ENCODE measurements around the gene KLRF1. TPM values are rescaled to one million over a fixed set of nuclear protein-coding genes. Genes with fewer than 3 reads are reported as not detected.

KLRF1 gene
- total RNA-seq, 1 donor from 2014 or later, result not detected

GRCh38 chr12:9806714-9807113 lies 20.6 kb upstream of the KLRF1 start:
- intact Hi-C loops (cut with DNase I), result no loop called here
- DNase-seq (ENCODE audit: low spot score), result no peak

DNA sequence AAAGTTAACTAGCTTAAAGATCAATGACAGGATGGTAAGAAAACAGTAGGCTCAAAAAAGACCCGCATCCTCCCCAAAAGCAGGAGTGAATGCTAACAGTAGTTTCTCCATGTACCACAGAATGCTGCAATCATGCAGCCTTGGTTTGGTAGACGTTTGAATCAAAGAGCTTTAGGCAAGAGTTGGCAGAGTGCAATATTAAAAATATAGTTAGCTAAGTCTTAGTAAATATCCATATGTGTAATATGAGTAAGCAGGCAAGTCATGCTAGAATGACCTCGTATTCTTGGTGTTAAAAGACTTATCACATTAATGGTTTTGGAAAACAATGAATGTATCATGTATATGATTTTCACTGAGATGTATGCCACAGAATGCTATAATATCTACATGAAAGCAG lies 18.8 kb upstream of the KLRF1 start:
- intact Hi-C loops (cut with DNase I), result no loop called here
- no peak for DNase-seq (ENCODE audit: low spot score)

DNA sequence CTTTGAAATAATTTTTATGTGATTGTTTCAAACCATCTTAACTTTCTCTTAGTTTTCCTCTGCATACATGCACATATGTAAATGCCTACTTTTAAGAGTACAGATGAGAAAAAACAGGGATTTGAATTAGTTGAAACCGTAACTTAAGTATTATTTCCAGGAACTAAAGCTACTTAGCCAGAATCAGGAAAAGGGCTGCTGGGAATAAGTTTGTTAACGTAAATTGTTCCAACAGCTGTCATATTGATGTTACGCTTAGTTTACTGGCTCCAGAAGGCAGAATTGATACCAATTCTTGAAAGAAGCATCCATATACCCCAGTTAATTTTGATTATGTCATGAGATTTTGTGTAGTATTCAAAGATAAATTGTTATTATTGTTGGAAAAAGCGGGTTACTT lies 17.9 kb upstream of the KLRF1 start:
- DNase-seq (ENCODE audit: low spot score), result no peak
- intact Hi-C loops (cut with DNase I), result no loop called here

- no peak for DNase-seq (ENCODE audit: low spot score)
- intact Hi-C loops (cut with DNase I), result loop anchor here (5.0 kb wide), 1 partner anchor 117 kb away; no protein-coding TSS in a partner anchor
These were observed 17.4 kb upstream of the KLRF1 start for GRCh38 chr12:9809866-9810265.

GRCh38 chr12:9810671-9811070 lies 16.6 kb upstream of the KLRF1 start:
- no peak for DNase-seq (ENCODE audit: low spot score)
- intact Hi-C loops (cut with DNase I), result loop anchor here (5.0 kb wide), 1 partner anchor 117 kb away; no protein-coding TSS in a partner anchor

GRCh38 chr12:9811621-9812020 lies 15.7 kb upstream of the KLRF1 start:
- intact Hi-C loops (cut with DNase I), result loop anchor here (5.0 kb wide), 1 partner anchor 116 kb away; no protein-coding TSS in a partner anchor
- no peak for DNase-seq (ENCODE audit: low spot score)

DNA sequence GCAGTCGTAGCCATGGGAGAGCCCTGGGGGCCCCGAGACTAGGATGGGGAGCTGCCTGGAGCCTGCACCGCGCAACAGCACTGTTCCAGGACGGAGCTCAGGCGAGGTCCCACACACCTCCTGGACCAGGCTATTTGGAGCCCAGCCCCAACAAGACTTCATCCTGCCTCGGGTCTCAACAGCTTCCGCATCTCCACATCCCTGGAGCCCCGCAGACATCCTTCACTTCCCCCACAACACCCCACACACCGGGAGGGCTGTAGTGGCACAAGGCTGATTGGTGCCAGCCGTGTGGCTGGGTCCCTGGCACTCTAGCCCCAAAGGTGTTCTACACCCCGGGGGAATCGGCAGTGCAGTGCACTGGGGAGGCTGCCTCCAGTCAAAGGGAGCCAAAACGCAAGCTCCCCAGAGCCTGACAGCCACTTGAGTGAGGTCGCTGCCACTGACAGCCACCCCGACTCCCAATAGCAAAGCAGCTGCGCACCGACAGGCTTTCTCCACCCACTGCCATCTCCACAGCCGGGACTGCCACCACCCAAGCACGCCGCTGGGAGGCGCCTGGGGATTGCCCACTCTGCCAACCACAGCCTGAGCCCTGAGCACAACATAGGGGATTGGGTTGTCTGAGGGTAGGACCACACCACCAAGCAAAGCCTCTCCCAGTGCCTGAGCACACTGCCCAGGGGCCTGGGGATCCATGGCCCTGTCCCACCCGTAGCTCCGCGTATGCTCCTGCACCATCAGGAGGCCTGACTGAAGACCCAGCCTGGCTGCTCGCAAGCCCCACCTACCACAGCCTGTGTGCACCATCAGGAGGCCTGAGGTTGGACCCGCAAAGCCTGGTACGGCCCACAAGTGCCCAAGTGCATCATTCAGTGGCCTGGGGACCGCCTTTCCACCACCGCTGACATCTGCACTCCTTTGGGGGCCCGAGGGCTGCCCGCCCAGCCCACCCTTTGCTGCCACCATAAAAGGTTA lies 13.2 kb upstream of the KLRF1 start:
- intact Hi-C loops (cut with DNase I), result loop anchor here (5.0 kb wide), 1 partner anchor 113 kb away; no protein-coding TSS in a partner anchor
- peak; percentile 95 for DNase-seq (ENCODE audit: low spot score)

GRCh38 chr12:9820281-9820930 lies 6.9 kb upstream of the KLRF1 start:
- intact Hi-C loops (cut with DNase I), result no loop called here
- no peak for DNase-seq (ENCODE audit: low spot score)

- no peak for DNase-seq (ENCODE audit: low spot score)
- intact Hi-C loops (cut with DNase I), result no loop called here
These were observed 2.2 kb downstream of the KLRF1 start for GRCh38 chr12:9829483-9829882.

DNA sequence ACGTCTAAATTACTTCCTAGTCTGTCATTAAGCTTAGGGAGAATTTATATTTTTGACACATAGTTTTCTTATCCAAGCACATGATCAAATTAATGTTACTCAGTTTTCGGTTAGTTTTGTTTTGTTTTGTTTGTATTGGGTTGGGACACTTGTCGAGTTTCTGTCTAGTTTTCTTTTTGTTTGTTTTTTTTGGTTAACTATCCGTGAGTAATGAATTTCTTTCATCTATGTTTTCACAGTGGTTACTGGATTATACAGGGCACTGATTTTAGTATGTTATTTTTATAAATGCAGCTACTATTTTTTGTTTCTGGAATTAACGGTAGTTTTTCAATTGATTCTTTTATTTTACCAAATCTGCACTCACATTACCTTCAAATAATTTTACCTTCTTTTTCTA lies 2.7 kb downstream of the KLRF1 start:
- intact Hi-C loops (cut with DNase I), result no loop called here
- no peak for DNase-seq (ENCODE audit: low spot score)

DNA sequence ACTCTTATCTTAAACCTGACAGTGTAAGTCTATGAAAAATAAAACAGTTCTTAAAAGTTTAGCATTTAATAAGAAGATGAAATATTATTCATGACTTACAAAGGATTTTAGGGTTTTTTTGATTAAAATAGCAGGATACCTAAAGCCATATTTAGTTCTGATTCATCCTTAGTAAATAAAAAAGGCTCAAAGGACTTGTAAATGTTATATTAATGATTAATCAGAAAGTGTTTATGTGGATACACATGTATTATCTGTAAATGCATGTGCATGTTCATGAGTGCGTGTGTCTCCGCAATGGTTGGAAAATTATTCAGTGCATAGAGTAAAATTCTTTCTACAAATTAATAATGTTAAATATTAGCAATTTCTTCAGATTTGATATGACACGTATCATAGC lies 4.4 kb downstream of the KLRF1 start:
- no peak for DNase-seq (ENCODE audit: low spot score)
- intact Hi-C loops (cut with DNase I), result no loop called here

GRCh38 chr12:9843407-9843806 lies 16.1 kb downstream of the KLRF1 start:
- intact Hi-C loops (cut with DNase I), result no loop called here
- no peak for DNase-seq (ENCODE audit: low spot score)

GRCh38 chr12:9848899-9849298 lies 21.6 kb downstream of the KLRF1 start:
- no peak for DNase-seq (ENCODE audit: low spot score)
- intact Hi-C loops (cut with DNase I), result no loop called here

- DNase-seq (ENCODE audit: low spot score), result no peak
- intact Hi-C loops (cut with DNase I), result no loop called here
These were observed 23.8 kb downstream of the KLRF1 start for GRCh38 chr12:9851050-9851449.

DNA sequence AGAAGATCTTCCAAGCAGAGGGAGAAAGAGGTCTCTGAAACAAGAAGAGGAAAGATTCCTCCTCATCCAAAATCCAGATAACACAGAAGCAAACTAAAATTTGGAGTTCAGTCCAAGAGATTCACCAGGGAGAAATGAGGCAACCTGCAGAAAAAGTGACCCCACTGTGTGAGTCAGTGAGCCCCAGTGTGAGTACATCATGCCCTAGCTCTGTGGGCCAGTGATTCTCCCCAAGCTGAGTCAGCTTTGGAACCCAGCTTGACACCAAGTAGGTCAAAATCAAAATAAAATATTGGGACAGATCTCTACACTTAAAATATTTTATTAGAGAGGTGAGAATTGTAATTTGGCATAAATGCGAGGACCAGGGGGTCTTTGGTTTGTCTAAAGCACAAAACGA lies 24.6 kb downstream of the KLRF1 start:
- intact Hi-C loops (cut with DNase I), result no loop called here
- no peak for DNase-seq (ENCODE audit: low spot score)

DNA sequence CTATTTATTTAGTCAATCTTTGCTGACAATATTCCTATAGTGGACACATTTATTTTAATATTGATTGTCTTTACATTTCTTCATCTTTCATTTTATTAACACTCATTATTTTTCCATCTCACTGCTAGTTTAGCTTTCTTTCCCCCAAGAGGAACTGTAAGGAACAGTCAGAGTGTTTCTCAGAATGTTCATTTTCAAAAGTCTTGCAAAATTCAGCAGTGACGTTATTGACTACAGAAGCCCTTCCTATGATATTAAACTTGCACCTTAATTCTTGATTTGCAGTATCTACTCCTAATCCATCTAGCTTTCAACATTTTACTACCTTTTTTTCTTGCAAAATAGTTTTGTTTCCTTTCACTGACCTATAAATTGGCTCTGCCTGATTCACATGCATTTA lies 28.9 kb downstream of the KLRF1 start:
- DNase-seq (ENCODE audit: low spot score), result no peak
- intact Hi-C loops (cut with DNase I), result no loop called here

DNA sequence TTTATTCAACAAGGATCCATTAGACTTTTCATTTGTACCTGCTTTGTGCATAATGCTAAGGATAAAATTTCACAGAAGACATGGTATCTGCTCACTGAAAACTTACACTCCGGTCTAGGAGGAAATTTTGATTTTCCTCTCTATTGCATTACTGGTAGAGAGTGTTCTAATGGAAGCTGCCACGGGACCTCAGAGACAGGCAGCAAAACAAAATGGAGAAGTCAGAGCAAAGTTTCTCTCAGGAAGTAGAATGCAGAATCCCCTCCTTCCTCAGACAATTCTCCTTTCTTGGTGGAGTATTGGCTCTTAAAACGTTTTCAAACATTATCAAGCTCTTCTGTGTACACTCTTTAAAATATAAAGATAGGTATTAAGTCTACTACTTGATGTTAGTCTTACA lies 29.6 kb downstream of the KLRF1 start:
- intact Hi-C loops (cut with DNase I), result no loop called here
- no peak for DNase-seq (ENCODE audit: low spot score)

DNA sequence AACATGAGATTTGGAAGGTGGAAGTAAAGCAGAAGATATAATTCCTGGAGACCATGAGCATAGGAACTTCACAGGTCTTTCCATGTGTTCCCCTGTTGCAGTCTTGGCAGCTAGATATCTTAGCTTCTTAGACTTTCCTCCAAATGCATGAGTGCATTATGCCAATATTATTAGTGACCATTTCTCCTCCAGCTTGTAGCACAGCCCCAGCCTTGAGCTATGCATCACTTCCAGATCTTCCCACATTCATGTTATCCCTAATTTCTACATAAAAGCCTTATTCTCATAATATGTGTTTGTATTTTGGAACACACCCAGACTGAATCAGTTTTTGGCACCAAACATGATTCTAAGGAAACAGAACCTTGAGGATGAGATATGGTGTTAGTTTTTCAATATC lies 30.9 kb downstream of the KLRF1 start:
- intact Hi-C loops (cut with DNase I), result no loop called here
- DNase-seq (ENCODE audit: low spot score), result no peak

- intact Hi-C loops (cut with DNase I), result loop anchor here (10.0 kb wide), 2 partner anchors 220 to 500 kb away; no protein-coding TSS in a partner anchor
- no peak for DNase-seq (ENCODE audit: low spot score)
These were observed 37.8 kb downstream of the KLRF1 start for GRCh38 chr12:9864913-9865675.

DNA sequence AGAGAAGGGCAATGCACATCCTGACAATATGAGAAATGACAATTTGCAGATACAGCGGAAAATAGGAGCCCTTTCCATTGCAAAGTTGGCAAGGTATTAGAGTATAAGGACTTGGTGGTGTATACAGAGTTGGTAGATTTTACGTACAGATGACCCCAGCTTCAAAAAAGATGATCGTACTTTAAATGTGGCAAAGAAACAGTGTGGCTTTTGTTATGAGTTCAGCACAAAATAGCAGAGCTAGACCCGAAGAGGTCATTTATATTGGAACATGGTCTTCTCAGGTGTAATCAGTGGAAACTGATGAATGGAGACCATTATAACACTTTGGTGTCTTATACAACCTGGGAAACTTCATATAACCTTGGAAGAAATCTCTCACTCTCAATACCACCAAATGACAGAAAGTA lies 39.6 kb downstream of the KLRF1 start:
- intact Hi-C loops (cut with DNase I), result loop anchor here (10.0 kb wide), 2 partner anchors 222 to 498 kb away; no protein-coding TSS in a partner anchor
- DNase-seq (ENCODE audit: low spot score), result no peak
